ENCODE measurements around the gene IFNA10.
"Not testable (repeated sequence)": the region's sequence is repeated elsewhere in the genome, so short reads cannot be mapped to it uniquely, and the experiment has no call there.

Gene IFNA10

GRCh38 chr9:21210311-21210710, 3.4 kb upstream of the IFNA10 start:
- POLR2A ChIA-PET (ENCODE audit: low non-redundant PET): no interaction called here

GRCh38 chr9:21205204-21205603, 1.7 kb downstream of the IFNA10 start:
- no peak overlapping the region for H3K27ac ChIP-seq
- no peak for DNase-seq (ENCODE audit: low spot score)
- POLR2A ChIA-PET (ENCODE audit: low non-redundant PET): no interaction called here
- CTCF ChIA-PET: no interaction called here
- TF ChIP-seq CTCF (conservative IDR thresholded peaks at IDR 0.05; ENCODE audit: low read depth): no peak

More at GRCh38 chr9:21210311-21210710, 3.4 kb upstream of the IFNA10 start:
- no peak for TF ChIP-seq CTCF (conservative IDR thresholded peaks at IDR 0.05; ENCODE audit: low read depth)
- no peak for DNase-seq (ENCODE audit: low spot score)
- CTCF ChIA-PET: no interaction called here
- no peak overlapping the region for H3K27ac ChIP-seq

GRCh38 chr9:21202105-21202504, 4.8 kb downstream of the IFNA10 start, which contains the start of gene IFNA7:
IFNA7 (minus strand) TSS chr9:21202205; CDS start chr9:21202165, 40 bp downstream.
- CTCF ChIA-PET: interaction anchor here (0.7 kb wide), 1 partner anchor 266 kb away, joined by 4 read pairs; no protein-coding TSS in a partner anchor
- DNase-seq (ENCODE audit: low spot score); POLR2A ChIA-PET (ENCODE audit: low non-redundant PET); H3K27ac ChIP-seq: not testable (repeated sequence)

- TF ChIP-seq CTCF (conservative IDR thresholded peaks at IDR 0.05; ENCODE audit: low read depth): peak; percentile 72
- CTCF ChIA-PET: interaction anchor here (0.6 to 1.2 kb wide), 10 partner anchors 21 to 1616 kb away, joined by 3 to 4 read pairs (median 3); no protein-coding TSS in a partner anchor
- H3K27ac ChIP-seq; DNase-seq (ENCODE audit: low spot score); POLR2A ChIA-PET (ENCODE audit: low non-redundant PET): not testable (repeated sequence)
These were observed 11.8 kb downstream of the IFNA10 start for GRCh38 chr9:21194867-21195776.

- CTCF ChIA-PET; H3K27ac ChIP-seq; POLR2A ChIA-PET (ENCODE audit: low non-redundant PET); DNase-seq (ENCODE audit: low spot score): not testable (repeated sequence)
These were observed 19.5 kb downstream of the IFNA10 start, which contains the start of gene IFNA4 for GRCh38 chr9:21187487-21187886. IFNA4 (minus strand) TSS chr9:21187587; CDS start chr9:21187531, 56 bp downstream.

GRCh38 chr9:21182810-21183736, 23.9 kb downstream of the IFNA10 start:
- CTCF ChIA-PET: interaction anchor here (0.6 to 0.7 kb wide), 2 partner anchors 49 to 824 kb away, joined by 3 read pairs; no protein-coding TSS in a partner anchor
- TF ChIP-seq CTCF (conservative IDR thresholded peaks at IDR 0.05; ENCODE audit: low read depth): peak; percentile 55
- POLR2A ChIA-PET (ENCODE audit: low non-redundant PET); DNase-seq (ENCODE audit: low spot score); H3K27ac ChIP-seq: not testable (repeated sequence)

GRCh38 chr9:21174671-21175070, 32.3 kb downstream of the IFNA10 start:
- CTCF ChIA-PET: interaction anchor here (0.6 kb wide), 1 partner anchor 479 kb away, joined by 3 read pairs; no protein-coding TSS in a partner anchor

More at GRCh38 chr9:21174671-21175070, 32.3 kb downstream of the IFNA10 start:
- peak; percentile 11 for DNase-seq (ENCODE audit: low spot score)
- POLR2A ChIA-PET (ENCODE audit: low non-redundant PET): no interaction called here
- no peak overlapping the region for H3K27ac ChIP-seq
- no peak for TF ChIP-seq CTCF (conservative IDR thresholded peaks at IDR 0.05; ENCODE audit: low read depth)

Data from RWPE1 (cell line).